Activated naive CD8-positive, alpha-beta T cell treated with anti-CD3 and anti-CD28 coated beads, Interleukin-2, amount 50 U/mL, for 24 hours (primary cell): ENCODE results near the gene PRR5L.
A peak's percentile ranks its signal among the peaks of the same experiment; 100 is the strongest.

Experiments
- ATAC-seq: fragments of 150-1000 bp; cut with Tn5 transposase; one replicate; pipeline ENCODE4 v1.10.0; 2021
- DNase-seq: peaks from one replicate; pipeline ENCODE4 v3.0.0; 2021
- H3K27ac Mint-ChIP-seq: one replicate; pipeline ENCODE4 v1.8.0; 2021; ENCODE audit warnings: mild to moderate bottlenecking, mixed read lengths
- H3K27me3 Mint-ChIP-seq: one replicate; pipeline ENCODE4 v1.8.0; 2021; ENCODE audit warnings: mixed read lengths
- H3K36me3 Mint-ChIP-seq: one replicate; pipeline ENCODE4 v1.8.0; 2021; ENCODE audit warnings: low read depth, mixed read lengths
- H3K4me1 Mint-ChIP-seq: one replicate; pipeline ENCODE4 v1.8.0; 2021; ENCODE audit warnings: mixed read lengths
- H3K4me3 Mint-ChIP-seq: one replicate; pipeline ENCODE4 v1.8.0; 2021; ENCODE audit warnings: mild to moderate bottlenecking, moderate library complexity, mixed read lengths
- H3K9me3 Mint-ChIP-seq: one replicate; pipeline ENCODE4 v1.8.0; 2021; ENCODE audit warnings: mixed read lengths

Gene PRR5L

DNA sequence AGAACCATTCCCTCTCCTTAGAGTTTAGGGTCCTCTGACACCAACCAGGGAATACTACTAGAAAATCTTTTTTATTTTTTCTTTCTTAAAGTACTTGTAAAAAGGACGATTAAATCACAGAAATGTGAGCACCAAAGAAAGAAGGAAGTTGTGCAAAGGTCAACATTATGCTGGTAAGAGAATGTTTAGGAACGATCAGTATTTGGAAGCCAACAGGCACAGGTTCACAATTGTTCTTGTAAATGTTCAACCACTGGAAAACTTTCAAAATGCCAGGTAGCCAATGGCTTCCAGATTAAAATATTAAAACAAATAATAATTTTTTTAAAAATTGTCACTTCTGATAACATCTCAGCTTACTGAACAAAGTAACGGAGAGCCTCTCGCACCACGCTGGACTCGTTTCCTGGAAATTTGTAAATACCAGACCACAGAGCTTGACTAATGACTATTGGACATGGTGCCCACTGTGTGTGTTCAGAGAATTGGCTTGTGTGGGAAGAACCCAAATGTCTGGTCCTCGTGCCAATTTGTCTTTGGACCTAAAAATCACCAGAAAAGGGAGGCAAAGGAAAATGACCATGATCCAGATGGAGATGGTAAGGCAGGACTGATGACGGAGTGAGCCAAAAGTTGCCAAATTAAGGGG, 27.6 kb upstream of the PRR5L start:
- DNase-seq (no peak), ATAC-seq (no peak)
- Mint-ChIP-seq H3K27ac (no peak overlapping the region), H3K27me3 (no peaks in the 10 kb centered on the region), H3K4me3 (no peak overlapping the region), H3K4me1 (no peaks in the 10 kb centered on the region), H3K9me3 (no peaks in the 10 kb centered on the region), H3K36me3 (peaks cover 13% of the 10 kb centered on the region)

DNA sequence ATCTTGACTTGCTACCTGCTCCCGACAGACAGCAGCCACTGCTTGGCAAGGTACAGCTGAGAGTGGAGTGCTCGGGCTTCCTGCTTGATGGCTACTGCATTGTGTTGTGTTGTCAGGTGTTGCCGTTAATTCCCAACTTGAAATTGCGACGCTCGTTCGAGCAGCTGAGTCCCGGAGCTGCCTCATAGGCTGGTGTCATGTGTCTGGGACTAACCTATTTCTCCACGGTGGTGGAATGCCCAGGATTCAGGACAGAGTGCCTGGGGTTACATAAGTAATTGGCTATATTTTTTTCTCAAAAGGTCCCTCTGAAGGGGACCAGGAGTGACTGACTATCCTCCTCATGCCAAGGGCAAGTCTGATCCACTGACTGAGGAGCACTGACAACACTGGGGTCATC, 25.4 kb upstream of the PRR5L start:
- Mint-ChIP-seq H3K4me1 (no peaks in the 10 kb centered on the region), H3K27me3 (no peaks in the 10 kb centered on the region), H3K27ac (no peak overlapping the region), H3K9me3 (no peaks in the 10 kb centered on the region), H3K4me3 (no peak overlapping the region), H3K36me3 (peaks cover 21% of the 10 kb centered on the region)
- DNase-seq: no peak
- no peak for ATAC-seq

DNA sequence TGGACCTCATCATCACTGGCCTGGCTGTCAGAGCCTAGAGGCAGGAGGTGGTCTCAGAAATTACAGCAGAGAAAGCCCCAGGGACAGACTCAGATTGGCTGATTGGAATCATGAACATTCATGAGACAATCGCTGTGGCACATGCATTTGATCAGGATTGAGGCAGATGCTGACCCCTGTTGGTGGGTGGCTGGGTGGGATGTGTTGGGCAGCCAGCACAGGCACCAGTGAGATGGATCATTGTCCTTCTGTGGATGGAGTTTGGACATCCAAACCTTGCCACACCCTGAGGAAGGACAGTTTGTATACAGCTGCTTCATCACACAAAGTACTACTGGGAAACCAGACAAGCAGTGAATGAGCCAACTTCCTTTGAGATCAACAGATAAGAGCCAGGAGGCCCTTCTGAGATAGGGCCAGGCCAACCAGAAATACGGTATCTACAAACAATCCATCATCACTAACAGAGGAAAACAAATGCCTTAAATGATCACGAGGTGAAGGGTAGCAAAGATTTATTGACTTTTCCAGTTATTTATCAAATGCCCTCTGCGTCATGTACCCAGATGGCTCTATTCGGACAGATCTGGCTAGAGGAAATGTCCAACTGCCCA, 24.2 kb upstream of the PRR5L start:
- no peaks in the 10 kb centered on the region for H3K4me1 Mint-ChIP-seq
- peaks cover 22% of the 10 kb centered on the region for H3K36me3 Mint-ChIP-seq
- no peak overlapping the region for H3K27ac Mint-ChIP-seq
- no peaks in the 10 kb centered on the region for H3K27me3 Mint-ChIP-seq
- H3K4me3 Mint-ChIP-seq: no peak overlapping the region
- DNase-seq (no peak), ATAC-seq (no peak)
- H3K9me3 Mint-ChIP-seq: no peaks in the 10 kb centered on the region

DNA sequence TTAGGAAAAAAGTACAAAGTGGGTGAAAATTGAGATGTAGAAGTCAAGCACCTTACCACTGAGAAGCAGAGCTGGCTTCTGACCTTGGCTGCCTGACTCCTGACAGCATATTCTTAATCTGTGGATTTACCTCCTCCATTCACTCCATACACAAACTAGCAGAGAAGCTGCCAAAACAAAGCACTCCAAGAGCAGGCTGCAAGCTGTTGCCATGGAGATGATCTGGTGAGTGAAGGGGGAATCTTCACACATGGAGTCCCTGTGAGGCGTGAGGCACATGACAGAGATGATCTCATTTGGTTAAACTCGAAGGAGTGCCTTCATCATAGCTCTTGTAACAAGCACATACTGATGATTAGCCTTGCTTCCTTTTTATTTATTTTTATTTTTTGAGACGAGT, 23.0 kb upstream of the PRR5L start:
- Mint-ChIP-seq H3K36me3 (peaks cover 23% of the 10 kb centered on the region), H3K27ac (no peak overlapping the region), H3K27me3 (no peaks in the 10 kb centered on the region), H3K4me3 (no peak overlapping the region), H3K9me3 (no peaks in the 10 kb centered on the region), H3K4me1 (no peaks in the 10 kb centered on the region)
- no peak for ATAC-seq
- no peak for DNase-seq

DNA sequence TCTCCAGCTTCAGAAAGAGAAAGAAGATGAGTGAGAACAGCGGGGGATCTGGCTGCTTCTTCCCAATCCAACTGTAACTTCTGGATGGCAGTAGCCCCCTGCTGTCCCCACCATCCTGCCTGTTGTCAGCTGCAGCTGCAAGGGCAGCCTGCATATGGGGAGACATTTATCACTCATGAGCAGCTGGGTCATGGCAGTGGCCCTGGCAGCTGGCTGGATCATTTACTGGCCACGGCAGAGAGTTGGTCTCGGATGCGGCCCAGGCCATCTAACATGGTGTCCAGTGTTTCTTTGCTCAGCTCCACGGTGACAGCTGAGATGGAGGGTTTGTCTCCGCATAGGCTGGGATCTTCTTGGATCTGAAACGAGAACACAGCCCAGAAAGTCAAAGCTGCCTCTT, 21.7 kb upstream of the PRR5L start:
- Mint-ChIP-seq H3K4me1 (no peaks in the 10 kb centered on the region), H3K9me3 (no peaks in the 10 kb centered on the region), H3K36me3 (peaks cover 23% of the 10 kb centered on the region), H3K27me3 (no peaks in the 10 kb centered on the region), H3K27ac (no peak overlapping the region), H3K4me3 (no peak overlapping the region)
- ATAC-seq: no peak
- no peak for DNase-seq

DNA sequence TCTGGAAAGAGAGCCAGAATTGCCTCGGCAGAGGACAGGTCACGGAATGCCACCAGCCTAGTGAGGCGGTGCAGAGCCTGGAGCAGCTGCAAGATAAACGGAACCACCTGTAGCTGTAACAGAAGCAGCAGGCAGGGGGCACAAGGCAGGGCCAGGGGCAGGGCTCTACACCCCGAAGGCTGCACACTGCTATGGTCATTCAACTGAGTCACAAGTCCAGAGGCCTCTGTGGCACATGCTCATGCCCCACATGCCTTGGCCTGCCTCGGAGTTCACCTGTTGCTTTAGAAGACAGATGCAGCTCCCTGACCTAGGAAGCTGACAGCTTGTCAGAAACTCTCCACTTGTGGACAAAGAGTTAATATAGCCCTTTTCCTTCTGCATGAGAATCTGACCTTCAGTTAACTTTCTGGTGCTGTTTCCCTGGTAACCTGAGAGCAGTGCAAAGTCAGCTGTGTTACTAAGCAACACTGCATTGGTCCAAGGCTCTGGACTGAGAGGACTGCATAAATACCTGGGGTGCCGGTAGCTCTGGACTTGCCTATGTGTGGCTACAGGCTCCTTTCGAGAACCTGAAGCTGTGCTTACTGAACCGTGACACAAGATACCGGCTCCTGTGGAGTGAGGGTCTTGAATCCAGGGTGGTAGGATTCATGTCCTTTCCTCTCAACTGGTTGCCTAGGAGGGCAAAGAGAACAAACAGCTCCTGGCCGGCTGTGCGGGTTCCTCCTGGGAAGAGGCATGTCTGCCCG, 17.4 kb upstream of the PRR5L start:
- H3K27ac Mint-ChIP-seq: no peak overlapping the region
- no peak for ATAC-seq
- no peak for DNase-seq
- H3K4me1 Mint-ChIP-seq: peaks cover 2% of the 10 kb centered on the region
- peaks cover 20% of the 10 kb centered on the region for H3K36me3 Mint-ChIP-seq
- H3K27me3 Mint-ChIP-seq: no peaks in the 10 kb centered on the region
- no peaks in the 10 kb centered on the region for H3K9me3 Mint-ChIP-seq
- no peak overlapping the region for H3K4me3 Mint-ChIP-seq

DNA sequence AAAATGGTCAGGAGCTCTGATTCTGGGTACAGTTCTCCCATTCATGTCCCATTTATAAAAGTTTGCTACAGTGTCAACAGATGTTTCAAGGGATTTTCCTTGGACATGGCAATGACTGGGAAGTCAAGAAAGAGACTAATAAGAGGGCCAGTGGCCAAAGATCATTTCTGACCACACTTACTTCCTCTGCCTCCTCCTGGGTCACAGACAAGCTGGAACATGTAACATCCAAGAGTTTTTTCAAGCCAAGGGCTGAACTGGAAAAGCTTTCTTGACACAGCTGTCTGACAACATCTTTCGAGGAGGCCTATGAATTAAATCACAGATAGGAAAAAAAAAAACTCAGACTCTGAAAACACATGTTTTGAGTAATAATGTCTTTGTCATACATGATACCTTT, 15.6 kb upstream of the PRR5L start:
- H3K4me3 Mint-ChIP-seq: no peak overlapping the region
- DNase-seq (no peak), ATAC-seq (no peak)
- H3K36me3 Mint-ChIP-seq: peaks cover 14% of the 10 kb centered on the region
- no peaks in the 10 kb centered on the region for H3K27me3 Mint-ChIP-seq
- no peak overlapping the region for H3K27ac Mint-ChIP-seq
- H3K4me1 Mint-ChIP-seq: peaks cover 10% of the 10 kb centered on the region
- no peaks in the 10 kb centered on the region for H3K9me3 Mint-ChIP-seq

DNA sequence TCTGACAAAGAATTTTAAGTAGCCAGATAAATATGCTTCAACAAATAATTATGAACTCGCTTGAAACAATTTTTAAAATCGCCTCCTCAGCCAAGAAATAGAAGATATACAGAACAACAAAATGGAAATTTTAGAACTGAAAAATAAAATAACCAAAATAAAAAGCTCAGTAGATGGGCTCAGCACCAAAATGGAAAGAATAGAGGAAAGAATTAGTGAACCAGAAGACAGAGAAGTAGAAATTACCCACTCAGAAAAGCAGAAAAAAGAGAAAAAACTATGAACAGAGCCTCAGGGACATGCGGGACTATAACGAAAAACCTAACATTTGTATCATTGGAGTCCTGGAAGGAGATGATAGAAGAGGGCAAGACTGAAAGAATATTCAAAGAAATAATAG, 14.2 kb upstream of the PRR5L start:
- Mint-ChIP-seq H3K9me3 (no peaks in the 10 kb centered on the region), H3K27me3 (no peaks in the 10 kb centered on the region), H3K27ac (no peak overlapping the region), H3K4me1 (peaks cover 12% of the 10 kb centered on the region), H3K4me3 (no peak overlapping the region), H3K36me3 (peaks cover 14% of the 10 kb centered on the region)
- no peak for ATAC-seq
- DNase-seq: no peak

DNA sequence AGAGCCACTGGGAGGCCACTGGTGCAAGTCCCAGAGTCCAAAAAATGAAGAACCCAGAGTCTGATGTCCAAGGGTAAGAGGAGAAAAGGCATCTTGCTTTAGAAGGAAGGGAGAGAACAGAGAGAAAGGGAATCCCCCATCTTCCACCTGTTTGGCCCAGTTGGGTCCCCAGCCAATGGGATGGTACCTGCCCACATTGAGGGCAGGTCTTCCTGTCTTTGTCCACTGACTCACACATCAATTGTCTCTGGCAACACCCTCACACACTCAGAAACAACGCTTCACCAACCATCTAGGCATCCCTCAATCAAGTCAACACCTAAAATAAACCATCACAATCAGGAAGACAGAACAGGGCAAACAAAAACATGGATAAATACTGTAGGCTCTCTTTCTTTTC, 13.2 kb upstream of the PRR5L start:
- Mint-ChIP-seq H3K4me1 (peaks cover 16% of the 10 kb centered on the region), H3K4me3 (no peak overlapping the region), H3K27me3 (no peaks in the 10 kb centered on the region), H3K36me3 (peaks cover 12% of the 10 kb centered on the region), H3K27ac (no peak overlapping the region), H3K9me3 (no peaks in the 10 kb centered on the region)
- ATAC-seq (peak; percentile 52), DNase-seq (no peak)

DNA sequence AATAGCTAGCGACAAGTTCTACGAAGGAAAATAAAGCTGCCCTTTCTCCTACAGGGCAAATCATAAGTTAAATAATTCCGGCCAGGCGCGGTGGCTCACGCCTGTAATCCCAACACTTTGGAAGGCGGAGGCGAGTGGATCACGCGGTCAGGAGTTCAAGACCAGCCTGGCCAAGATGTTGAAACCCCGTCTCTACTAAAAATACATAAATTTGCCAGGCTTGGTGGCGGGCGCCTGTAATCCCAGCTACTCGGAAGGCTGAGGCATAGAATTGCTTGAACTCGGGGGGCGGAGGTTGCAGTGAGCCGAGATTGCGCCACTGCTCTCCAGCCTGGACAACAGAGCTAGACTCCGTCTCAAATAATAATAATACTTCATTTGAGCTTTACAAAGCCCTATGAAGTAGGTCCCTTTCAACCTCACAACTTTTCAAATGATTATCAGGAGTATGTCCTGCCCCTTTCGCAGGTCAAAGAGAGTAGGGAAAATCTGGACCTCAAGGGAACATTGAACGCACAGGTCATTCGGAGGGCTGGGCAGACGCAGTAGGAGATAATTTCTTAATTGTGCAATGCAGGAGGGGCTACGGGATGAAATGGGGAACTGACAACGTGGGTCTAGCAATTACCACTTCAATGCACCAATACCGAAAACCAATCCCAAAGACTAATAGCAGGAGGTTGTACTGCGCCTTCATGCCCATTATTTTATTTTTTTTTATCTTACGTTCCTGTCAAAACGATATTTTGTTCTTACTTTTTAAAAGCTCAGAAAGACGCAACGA, 7.5 kb upstream of the PRR5L start:
- no peaks in the 10 kb centered on the region for H3K9me3 Mint-ChIP-seq
- H3K36me3 Mint-ChIP-seq: no peaks in the 10 kb centered on the region
- H3K27me3 Mint-ChIP-seq: no peaks in the 10 kb centered on the region
- peaks cover 35% of the 10 kb centered on the region for H3K4me1 Mint-ChIP-seq
- ATAC-seq: no peak
- H3K4me3 Mint-ChIP-seq: peak overlapping the region; percentile 94
- DNase-seq: no peak
- H3K27ac Mint-ChIP-seq: peak overlapping the region; percentile 91

DNA sequence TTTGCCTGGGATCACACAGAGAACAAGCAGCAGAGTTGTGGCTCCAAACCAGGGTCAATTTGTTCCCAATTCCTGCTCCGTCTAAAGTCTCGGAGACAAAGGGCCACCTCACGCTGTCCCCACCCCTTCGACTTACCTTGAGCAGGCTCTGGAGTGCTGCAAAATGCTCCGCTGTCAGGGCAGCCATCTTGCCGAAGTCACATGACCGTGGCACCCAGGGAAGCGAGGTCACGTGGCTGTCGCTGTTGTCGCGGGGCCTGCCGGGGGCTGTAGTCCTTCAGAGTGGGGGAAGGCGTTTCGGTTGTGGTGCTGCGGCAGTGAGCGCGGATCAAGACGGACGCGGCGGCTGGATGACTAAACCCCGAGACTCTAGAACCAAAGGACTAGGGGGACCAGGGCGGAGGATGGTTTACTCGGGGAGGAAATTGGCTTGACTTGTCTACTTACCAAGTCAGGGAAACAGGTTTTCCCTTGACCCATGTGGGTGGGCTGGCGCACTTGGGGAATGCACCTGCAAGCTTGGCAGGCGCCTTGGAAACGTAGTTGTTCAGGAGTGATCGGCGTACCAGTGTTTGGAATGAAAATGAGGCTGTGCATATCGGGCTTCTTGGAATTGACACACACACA, 6.7 kb upstream of the PRR5L start, which contains the start of gene COMMD9:
Gene COMMD9 (minus strand): TSS at position 199 of the 627 bp plus-strand sequence. CDS start 12 bp downstream, at position 187.
- Mint-ChIP-seq H3K9me3 (no peaks in the 10 kb centered on the region), H3K4me3 (peak within 1 kb of the TSS; percentile 94), H3K27ac (peak within 1 kb of the TSS; percentile 91), H3K4me1 (peaks cover 35% of the 10 kb centered on the region), H3K36me3 (no peaks in the 10 kb centered on the region), H3K27me3 (no peaks in the 10 kb centered on the region)
- DNase-seq (peak; percentile 93), ATAC-seq (peak; percentile 99)

DNA sequence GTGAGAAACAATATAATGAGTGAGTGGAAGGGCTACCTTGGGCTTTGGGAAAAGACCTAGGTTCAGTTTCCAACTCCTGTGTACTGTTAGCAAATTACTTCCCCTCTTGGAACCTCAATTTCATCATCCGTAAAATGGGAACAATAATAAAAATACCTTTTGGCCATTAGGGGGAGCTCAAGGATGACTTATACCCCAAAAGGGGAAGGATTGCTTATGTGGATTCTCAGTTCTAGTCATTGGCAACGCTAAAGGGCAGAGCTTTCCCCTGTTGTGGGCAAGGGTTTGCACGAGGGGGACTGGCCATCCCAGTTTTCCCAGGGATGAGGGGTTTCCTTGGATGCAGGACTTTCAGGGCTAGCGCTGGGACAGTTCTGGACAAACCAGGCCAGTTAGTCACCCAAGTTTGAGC, 3.8 kb upstream of the PRR5L start:
- ATAC-seq (peak; percentile 48), DNase-seq (peak; percentile 10)
- H3K4me1 Mint-ChIP-seq: peaks cover 25% of the 10 kb centered on the region
- no peaks in the 10 kb centered on the region for H3K9me3 Mint-ChIP-seq
- no peaks in the 10 kb centered on the region for H3K36me3 Mint-ChIP-seq
- no peak overlapping the region for H3K4me3 Mint-ChIP-seq
- H3K27me3 Mint-ChIP-seq: no peaks in the 10 kb centered on the region
- H3K27ac Mint-ChIP-seq: no peak overlapping the region

DNA sequence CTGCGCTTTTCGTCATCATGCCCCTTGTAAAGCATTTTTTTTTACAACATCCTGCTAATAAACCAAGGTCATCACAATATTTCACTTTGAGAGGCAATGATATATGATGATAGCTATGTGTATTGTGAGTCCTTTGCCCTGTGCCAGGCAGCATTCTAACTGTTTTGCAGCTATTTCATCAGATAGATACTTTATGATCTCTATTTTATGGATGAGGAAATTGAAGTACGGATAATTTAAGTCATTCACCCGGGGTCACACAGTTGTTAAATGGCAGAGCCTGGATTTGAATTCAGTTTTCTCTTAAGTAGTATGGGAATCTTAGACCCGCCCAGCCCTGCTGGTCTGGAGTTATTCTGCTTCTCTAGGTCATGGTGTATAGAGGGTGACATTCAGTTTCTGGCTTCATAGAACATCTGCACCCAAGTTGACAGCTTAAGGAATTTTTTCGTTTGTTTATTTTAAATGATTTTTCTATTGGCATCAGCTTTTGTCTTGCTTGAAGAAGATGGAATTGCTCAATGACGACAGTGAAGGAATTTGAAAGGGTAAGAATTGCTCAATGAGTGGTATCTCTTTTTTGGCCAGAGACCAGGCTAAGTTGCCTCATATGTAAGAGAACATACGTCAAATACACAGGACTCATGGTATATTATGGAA, 926 bp downstream of the PRR5L start:
- DNase-seq: no peak
- H3K36me3 Mint-ChIP-seq: no peaks in the 10 kb centered on the region
- H3K4me3 Mint-ChIP-seq: no peak overlapping the region
- H3K9me3 Mint-ChIP-seq: no peaks in the 10 kb centered on the region
- H3K27me3 Mint-ChIP-seq: peaks cover under 1% of the 10 kb centered on the region
- H3K4me1 Mint-ChIP-seq: peaks cover 5% of the 10 kb centered on the region
- H3K27ac Mint-ChIP-seq: no peak overlapping the region
- ATAC-seq: no peak

DNA sequence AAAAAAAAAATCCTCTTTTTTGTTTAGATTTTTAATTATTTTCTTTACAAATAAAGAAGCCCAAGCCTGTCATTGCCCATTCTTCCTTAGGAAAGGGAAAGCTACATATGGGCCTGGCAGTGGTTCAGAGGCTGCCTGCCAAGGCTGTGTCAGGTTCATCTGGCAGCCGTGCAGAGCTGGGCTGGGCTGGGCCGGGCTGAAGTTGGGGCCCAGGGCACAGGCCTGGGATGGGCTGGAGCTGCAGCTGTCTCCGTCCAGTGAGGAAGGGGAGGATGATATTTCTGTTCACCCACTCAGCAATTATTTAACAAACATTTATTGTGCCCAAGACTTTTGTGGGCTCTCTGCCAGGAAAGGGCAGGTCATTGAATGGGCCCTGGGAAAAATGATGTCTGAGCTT, 4.6 kb downstream of the PRR5L start:
- Mint-ChIP-seq H3K4me1 (no peaks in the 10 kb centered on the region), H3K27me3 (peaks cover 3% of the 10 kb centered on the region), H3K9me3 (no peaks in the 10 kb centered on the region), H3K36me3 (no peaks in the 10 kb centered on the region), H3K4me3 (no peak overlapping the region), H3K27ac (no peak overlapping the region)
- DNase-seq (no peak), ATAC-seq (no peak)
